KOPT-K1 (cell line): ENCODE measurements around the gene ISM1.

Experiments
- H3K27ac ChIP-seq: fragments of 200-600 bp; sonication (generic); 2 replicates; pipeline ENCODE4 v1.5.1; 2016; ENCODE audit warnings: antibody characterized with exemption, mild to moderate bottlenecking, low read depth, low read length; ENCODE audit not compliant: poor library complexity, severe bottlenecking
- H3K36me3 ChIP-seq: fragments of 200-600 bp; sonication (generic); 2 replicates; pipeline ENCODE4 v1.5.1; 2017; ENCODE audit warnings: antibody characterized with exemption, mild to moderate bottlenecking, low read length, moderate library complexity; ENCODE audit not compliant: insufficient read depth
- H3K9me3 ChIP-seq: fragments of 200-600 bp; sonication (generic); 2 replicates; pipeline ENCODE4 v1.5.1; 2017; ENCODE audit warnings: antibody characterized with exemption, low read length, mild to moderate bottlenecking; ENCODE audit not compliant: insufficient read depth, poor library complexity, severe bottlenecking

The ISM1 gene

DNA sequence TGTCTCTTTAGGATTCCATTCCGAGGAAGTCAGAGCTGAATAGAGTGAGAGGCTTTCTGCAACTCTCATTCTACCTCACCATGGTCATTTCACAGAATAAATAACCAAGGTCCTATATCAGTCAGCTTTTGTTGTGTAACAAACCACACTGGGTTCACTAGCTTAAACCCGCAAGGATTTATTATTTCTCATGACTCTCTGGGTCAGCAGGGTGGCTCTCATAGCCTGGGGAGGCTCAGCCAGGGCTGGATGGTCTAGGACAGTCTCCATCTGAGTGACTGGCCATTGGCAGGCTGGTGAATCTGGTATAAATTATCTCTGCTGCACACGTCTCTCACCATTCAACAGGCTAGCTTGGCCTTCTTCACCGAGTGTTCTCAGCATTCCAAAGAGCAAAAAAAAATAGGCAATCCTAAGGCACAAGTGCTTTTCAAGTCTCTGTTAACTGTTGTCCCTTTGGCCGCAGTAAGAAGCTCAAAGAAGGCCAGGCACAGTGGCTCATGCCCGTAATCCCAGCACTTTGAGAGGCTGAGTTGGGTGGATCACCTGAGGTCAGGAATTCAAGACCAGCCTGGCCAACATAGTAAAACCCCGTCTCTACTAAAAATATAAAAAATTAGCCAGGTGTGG, 39.7 kb downstream of the ISM1 start:
- no peaks in the 10 kb centered on the region for H3K9me3 ChIP-seq
- no peak overlapping the region for H3K27ac ChIP-seq
- no peaks in the 10 kb centered on the region for H3K36me3 ChIP-seq

DNA sequence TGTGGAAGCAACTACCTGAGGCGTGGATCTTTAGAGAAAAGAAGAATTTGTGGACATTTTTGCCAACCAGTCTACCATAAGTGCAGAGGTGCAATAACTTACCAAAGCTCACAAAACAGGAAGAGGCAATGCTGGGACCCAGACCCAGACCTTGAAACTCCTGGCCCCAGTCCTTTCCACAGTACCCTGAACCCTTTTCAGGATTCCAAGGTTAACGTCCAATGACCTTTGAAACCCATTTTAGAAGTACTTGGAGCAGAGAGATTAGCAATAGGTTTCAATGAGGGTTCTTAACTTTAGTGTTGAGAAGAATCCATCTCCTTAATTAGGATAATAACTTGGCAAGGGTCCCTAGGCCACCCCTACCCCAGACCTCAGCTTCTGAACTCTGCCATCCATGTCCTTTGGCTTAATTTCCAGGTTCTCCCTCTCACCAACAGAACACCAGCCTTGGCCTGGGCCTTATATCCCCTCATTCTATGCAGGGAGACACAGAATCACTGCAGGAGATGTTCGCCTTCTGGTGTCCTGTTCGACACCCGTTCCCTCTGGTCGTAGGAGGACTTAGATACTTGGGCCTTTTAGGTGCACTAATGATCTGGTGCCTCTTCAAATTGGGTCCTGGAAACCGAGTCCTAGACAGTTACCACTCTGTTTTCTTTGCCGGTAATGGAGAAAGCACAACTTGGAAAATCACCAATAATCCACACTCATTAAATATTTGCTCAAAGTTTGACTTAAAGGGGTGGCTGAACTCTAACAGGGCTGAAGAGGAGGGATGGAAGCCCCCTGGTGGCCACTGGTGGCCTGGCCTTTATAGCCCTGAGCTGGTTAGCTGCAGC, 40.6 kb downstream of the ISM1 start:
- H3K9me3 ChIP-seq = no peaks in the 10 kb centered on the region
- H3K27ac ChIP-seq = no peak overlapping the region
- no peaks in the 10 kb centered on the region for H3K36me3 ChIP-seq

DNA sequence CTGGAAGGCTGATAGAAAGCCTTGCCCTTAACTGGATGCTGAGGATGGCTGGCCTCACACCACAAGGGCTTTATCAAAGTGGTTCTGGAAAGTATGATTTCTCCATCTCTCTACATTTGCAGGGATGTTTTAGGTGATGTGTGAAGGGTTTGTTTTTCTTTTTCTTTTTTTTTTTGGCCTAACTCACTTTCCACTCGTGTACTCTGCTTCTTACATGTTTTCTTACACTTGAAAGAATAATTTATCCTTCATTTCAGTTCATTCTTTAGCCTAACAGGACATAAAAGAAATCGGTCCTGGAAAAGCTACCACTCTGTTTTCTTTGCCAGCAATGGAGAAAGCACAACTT, 41.2 kb downstream of the ISM1 start:
- Histone ChIP-seq H3K9me3 (no peaks in the 10 kb centered on the region), H3K36me3 (no peaks in the 10 kb centered on the region), H3K27ac (no peak overlapping the region)

DNA sequence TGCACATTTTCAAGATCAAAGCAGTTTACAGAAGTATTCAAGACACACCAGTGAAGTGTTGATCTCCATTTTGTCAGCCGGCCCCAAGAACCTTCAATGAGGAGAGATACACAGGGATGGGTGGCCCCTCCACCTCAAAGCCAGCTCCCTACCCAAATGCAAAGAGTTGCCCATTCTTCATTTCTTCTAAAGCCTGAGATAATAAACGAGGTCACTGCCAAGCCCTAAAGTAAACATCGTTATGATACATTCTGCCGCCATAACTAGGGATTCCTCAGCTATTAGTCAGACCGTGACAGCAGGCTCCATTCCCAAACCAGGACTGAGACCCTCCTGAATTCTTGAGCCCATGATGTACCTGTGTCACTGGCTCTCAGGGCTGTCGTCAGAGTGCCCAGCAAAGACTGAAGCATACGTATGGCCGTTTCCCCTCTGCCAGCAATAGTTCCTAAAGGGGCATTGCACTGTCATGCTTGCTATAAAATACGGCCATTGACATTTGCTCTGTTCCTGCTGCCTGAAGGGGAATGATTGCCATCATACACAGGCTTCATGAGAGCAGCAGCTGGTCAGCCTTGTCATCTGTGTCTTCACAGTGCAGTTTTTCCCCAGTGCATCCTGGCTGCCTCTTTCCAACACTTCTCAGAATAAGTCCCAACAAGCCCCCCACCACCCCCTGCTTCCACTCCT, 41.7 kb downstream of the ISM1 start:
- H3K27ac ChIP-seq = no peak overlapping the region

DNA sequence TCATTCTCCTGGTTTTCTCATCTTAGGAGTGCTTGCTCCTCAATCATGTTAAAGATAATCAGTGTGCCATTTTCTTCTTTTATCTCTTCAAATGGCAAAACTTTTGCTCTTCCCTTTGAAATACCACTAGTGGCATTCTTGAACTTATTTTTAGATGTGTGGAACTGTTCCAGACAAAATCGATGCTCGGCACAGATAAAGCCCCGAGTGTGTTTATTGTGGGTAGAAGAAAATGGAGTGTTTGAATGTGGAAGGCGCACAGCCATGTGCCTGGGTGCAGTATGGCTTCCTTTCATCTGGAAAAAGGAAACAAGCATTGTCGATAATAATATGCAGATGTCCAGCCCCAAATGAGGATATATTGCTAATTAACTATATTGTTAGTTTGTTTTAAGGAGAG, 42.4 kb downstream of the ISM1 start:
- Histone ChIP-seq H3K9me3 (no peaks in the 10 kb centered on the region), H3K27ac (no peak overlapping the region), H3K36me3 (no peaks in the 10 kb centered on the region)

More for the DNA sequence above, 41.7 kb downstream of the ISM1 start:
- Histone ChIP-seq H3K36me3 (no peaks in the 10 kb centered on the region), H3K9me3 (no peaks in the 10 kb centered on the region)

DNA sequence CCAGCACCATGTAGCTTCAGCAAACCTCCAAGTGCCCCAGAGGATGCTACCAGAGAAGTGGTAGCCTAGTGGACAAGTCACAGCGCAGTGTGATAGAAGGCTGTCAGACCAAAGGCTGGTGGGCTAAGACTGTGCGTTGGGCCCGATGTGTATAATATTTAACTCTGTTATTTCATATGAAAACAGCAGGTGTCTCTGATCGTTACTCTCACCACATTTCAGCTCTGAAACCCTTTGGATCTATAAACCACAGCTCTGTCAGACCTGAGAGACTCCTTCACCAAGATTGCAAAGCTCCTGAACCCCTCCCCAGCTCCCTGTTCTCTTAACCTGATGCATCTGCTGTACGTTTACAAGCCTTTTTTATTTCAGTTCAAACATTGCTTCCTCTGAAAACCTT, 43.8 kb downstream of the ISM1 start:
- no peaks in the 10 kb centered on the region for H3K9me3 ChIP-seq
- H3K27ac ChIP-seq = peak overlapping the region; percentile 38
- no peaks in the 10 kb centered on the region for H3K36me3 ChIP-seq

DNA sequence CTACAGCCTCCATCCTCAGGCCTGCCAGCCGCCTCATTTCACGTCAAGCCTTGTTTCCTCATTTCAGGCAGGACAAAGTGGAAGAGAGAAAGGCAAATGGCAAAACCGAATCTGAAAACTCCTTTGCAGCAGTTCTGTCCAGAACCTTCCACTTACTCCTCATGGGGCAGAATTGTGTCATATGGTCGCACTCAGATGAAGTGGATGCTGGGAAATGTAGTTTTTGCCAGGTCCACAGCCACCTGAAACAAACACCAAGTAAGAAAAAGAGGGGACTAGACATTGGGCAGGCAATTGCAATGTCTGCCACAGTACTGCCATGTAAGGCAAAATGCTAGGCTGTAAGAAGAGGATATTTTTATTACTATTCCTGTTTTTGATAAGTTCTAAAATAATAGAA, 44.9 kb downstream of the ISM1 start:
- Histone ChIP-seq H3K9me3 (no peaks in the 10 kb centered on the region), H3K36me3 (no peaks in the 10 kb centered on the region), H3K27ac (no peak overlapping the region)

DNA sequence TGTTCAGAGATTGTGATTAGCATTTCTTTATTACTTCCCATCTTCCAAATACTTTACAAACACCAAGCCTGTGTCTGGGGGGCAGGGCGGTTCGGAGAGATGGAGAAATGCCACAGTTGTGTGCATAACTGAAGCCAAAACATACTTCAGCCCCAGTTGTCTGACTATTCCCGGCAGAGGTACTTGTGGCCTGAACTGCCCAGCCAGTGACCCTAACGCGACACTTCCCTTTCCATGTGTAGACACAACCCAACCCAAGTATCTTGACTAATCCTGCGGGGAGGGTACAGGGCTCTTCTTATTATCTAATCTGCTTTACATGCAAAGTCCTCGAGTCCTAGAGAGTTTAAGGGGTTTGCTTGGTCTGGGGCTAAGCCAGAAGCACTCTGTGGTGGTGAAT, 46.2 kb downstream of the ISM1 start:
- Histone ChIP-seq H3K9me3 (no peaks in the 10 kb centered on the region), H3K27ac (no peak overlapping the region), H3K36me3 (no peaks in the 10 kb centered on the region)

DNA sequence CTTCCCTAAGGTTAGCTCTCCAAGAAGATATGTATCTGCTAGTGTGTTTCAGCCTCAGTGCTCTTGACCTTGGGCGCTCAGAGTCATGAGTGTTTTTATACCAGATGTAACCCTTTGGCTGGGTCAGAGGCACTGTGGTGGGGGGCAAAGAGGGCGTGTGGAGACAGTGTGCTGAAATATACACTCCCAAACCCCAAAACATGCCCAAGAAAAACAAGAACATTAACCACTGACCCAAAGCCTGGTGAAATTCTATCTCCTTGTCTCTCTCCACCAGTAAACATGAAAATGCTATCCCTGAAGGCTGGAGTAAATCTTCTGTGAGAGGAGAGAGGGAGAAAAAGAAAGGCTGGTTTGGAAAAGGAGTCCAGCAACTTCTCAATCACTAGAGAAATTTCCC, 47.9 kb downstream of the ISM1 start:
- Histone ChIP-seq H3K27ac (no peak overlapping the region), H3K36me3 (no peaks in the 10 kb centered on the region), H3K9me3 (no peaks in the 10 kb centered on the region)

DNA sequence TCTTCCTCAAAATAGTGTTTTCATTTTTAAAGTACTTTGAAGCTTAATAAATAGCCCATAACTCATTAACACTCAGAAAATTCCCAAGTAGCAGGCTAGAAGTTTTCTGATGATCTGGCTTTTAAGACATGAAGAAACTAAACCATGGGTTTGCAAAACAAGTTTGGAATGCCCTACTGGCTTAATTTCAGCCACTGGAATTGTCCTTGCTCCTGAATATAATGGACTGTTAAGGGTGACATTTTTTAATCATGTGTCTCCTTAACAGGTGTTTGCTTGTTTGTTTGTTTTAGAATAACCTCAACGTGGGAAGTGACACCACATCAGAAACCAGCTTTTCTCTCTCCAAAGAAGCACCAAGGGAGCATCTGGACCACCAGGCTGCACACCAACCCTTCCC, 49.1 kb downstream of the ISM1 start:
- Histone ChIP-seq H3K36me3 (no peaks in the 10 kb centered on the region), H3K9me3 (no peaks in the 10 kb centered on the region), H3K27ac (no peak overlapping the region)

DNA sequence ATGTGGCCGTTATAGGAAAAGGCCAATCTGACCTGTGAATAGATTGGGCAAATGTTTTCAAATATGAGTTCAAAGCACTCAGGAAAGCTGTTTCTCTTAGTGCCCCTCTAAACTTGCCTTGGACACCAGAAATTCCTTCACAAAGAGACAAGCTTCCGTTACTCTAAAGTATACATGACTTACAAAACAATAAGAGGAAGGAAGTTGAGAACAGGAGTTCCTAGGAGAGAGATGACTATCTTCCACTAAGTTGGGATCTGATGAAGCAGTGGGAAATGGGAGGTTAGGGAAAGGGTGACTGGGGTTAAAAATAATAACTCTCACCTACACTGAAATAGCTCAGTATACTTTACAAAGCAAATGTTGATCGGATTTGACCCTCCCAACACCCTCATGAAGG, 50.0 kb downstream of the ISM1 start:
- H3K27ac ChIP-seq = no peak overlapping the region
- H3K36me3 ChIP-seq = no peaks in the 10 kb centered on the region
- no peaks in the 10 kb centered on the region for H3K9me3 ChIP-seq

DNA sequence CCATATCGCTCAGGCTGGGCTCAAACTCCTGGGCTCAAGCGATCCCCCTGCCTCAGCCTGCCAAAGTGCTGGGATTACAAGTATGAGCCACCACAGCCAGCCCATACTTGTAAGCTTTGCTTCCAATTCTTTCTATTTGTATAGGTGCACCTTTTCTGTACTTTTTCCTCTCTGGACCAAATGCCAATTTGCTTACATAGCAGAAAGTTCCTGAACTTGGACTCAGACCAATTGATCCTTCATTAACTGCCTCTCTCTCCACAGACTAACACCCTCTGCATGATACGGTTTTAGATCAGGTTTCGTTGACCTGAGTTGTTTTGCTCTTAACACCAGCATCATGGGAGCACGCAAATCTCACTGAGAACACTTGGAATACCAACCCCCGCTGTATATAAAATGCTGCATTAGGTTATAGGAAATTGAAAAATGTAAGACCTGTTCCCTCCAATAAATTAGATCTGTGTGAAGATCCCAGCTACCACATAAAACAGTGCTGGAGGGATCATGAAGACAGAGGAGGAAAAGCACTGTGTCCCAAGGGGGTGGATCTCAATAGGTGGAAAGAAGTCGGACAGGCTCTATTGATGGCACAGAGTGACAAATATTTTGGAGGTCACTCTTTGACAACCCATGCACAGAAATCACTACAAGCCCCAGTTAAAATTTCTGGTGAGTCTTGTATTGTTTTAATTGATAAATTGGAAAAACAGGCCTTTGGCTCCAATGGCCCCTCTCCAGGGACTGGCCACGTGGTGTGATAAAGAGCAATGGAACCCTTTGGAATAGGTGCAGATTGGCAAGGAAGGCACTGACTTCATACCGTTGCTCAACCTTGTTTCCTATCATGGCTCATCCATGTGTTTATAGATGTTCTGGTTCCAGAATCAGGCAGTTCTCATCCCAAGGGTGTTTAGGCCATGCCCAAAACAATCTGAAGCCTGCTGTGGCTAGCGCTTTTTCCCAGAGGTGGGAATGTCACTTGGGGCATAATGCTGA, 51.2 kb downstream of the ISM1 start:
- no peaks in the 10 kb centered on the region for H3K9me3 ChIP-seq
- H3K27ac ChIP-seq = no peak overlapping the region
- no peaks in the 10 kb centered on the region for H3K36me3 ChIP-seq

DNA sequence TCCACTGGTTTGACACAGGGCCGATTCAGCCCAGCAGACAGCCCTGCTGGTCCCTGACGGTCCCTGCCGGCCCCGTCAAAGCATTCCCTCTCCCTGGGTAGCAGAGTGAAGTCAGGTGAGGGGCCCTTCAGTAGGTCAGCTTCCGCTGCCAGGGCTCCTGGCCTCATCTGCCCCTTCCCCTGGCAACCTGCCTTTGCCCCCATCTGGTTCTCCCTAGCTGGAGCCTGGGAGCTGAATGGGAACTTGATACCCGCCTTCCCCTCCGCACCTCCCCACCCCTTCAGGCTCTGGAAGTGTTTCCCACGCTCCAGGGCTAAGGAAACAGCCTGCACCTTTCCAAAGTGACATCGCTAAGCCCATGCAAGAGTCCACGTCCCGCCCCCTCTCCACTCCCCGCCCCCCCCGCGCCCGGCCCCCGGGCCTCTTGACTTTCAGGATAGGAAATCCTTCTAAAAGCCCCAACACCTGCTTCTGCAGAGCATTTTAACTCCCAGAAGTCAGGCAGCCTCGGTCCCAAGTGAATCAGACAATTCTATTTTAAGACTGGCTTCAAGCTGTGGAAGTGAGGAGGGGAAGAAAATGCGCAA, 53.3 kb downstream of the ISM1 start:
- Histone ChIP-seq H3K27ac (no peak overlapping the region), H3K36me3 (no peaks in the 10 kb centered on the region), H3K9me3 (no peaks in the 10 kb centered on the region)

DNA sequence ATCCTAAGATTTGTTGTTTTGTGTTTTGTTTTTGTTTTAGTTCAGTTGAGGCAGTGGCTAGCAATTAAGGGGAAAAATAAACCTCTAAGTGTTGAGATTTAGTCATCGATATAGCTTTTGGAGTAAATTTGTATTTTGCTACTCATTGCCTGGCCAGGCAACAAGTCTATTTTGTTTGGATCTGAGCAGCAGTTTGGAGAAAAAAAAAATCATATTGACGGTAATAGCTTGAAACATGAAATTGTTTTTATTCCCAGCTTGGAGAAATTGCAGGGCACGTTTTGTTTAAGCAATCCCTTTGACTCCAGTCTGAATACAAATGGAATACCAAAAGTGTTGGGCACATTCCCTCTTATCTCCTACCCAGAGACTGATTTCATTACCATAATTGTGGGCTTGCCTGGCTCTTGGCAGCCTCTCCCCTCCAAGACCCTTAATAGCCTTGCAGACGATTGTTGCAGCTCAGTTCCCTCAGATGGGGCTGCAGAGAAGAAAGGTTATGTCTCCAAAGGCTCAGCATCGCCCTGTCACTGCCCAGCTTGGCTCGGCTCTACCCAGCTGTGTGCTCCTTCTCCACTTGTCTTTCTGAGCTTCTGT, 56.0 kb downstream of the ISM1 start:
- Histone ChIP-seq H3K27ac (no peak overlapping the region), H3K9me3 (no peaks in the 10 kb centered on the region), H3K36me3 (no peaks in the 10 kb centered on the region)
